Measurements from ENCODE around the gene SLC35E1. TPM values are rescaled to one million over a fixed set of nuclear protein-coding genes. Genes with fewer than 3 reads are reported as not detected.

Gene SLC35E1
- total and polyA plus RNA-seq, 11 donors = 20.4 to 44.0 (median 24.0) TPM

- H3K27me3 ChIP-seq = no peaks in the 10 kb centered on the region
- H3K36me3 ChIP-seq = peaks cover 0 to 58% (median 36%) of the 10 kb centered on the region in 9 donors
- intact Hi-C loops (cut with DNase I) = loop anchor here in 1 of 10 donors (5.0 kb wide), 1 partner anchor 45 kb away; no protein-coding TSS in a partner anchor
- ATAC-seq (no peak), DNase-seq (peak in 1 of 5 donors; percentile 55)
- WGBS, 4 donors = 81 to 90% (median 86%) methylated on average over 34 to 52 of the region's 52 CpGs
- H3K27ac ChIP-seq = peak overlapping the region in 2 of 12 donors; percentile 24 to 46
- TF ChIP-seq POLR2A (IDR thresholded peaks at IDR 0.05) = no peak
- TF ChIP-seq, protein P1, sequence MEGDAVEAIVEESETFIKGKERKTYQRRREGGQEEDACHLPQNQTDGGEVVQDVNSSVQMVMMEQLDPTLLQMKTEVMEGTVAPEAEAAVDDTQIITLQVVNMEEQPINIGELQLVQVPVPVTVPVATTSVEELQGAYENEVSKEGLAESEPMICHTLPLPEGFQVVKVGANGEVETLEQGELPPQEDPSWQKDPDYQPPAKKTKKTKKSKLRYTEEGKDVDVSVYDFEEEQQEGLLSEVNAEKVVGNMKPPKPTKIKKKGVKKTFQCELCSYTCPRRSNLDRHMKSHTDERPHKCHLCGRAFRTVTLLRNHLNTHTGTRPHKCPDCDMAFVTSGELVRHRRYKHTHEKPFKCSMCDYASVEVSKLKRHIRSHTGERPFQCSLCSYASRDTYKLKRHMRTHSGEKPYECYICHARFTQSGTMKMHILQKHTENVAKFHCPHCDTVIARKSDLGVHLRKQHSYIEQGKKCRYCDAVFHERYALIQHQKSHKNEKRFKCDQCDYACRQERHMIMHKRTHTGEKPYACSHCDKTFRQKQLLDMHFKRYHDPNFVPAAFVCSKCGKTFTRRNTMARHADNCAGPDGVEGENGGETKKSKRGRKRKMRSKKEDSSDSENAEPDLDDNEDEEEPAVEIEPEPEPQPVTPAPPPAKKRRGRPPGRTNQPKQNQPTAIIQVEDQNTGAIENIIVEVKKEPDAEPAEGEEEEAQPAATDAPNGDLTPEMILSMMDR (IDR thresholded peaks at IDR 0.05) = no peak
- no peaks in the 10 kb centered on the region for H3K9me3 ChIP-seq
- H3K4me3 ChIP-seq = no peak overlapping the region
- H3K4me1 ChIP-seq = peaks cover 4 to 65% (median 34%) of the 10 kb centered on the region in 12 donors
Measured at GRCh38 chr19:16576690-16577530, 4.7 kb upstream of the SLC35E1 start.

DNA sequence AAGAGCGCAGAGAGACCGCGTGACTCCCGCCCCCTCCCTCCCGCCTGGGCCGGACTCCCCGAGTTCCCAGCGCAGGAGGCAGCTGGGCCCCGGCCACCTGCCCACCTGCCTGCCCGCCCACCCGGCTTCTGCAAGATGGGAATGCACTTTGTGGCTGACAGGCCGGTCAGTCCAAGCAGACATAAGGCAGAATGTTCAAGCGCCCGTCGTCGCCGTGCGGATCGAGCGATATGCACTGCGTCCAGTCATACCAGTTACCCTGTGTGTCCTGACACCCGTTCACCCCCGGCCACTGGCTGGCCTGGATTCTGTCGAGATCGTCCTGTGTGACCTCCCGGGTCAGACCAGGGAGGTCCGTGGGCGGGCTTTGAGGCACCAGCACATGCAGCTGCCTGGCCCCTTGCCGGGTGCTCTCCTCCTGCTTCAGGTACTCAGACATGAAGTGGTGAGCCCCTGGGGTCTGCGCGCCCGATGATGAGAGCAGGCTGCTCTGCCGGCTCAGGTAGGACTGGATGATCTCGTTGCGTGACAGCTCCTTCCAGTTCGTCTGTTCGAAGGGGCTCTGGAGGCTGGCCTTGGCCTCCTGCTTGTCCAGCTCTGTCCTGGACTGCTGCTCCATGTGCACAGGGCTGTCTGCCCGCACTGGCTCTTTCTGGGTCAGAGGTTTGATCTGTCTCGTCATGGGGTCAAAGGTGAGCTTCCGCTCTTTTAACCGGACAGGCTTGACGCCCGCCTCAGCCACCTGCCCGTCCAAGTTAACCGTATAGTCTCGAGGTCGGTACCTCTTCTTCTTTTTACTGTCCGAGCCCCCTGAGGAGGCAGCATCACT lies 3.9 kb upstream of the SLC35E1 start:
- H3K9me3 ChIP-seq = no peaks in the 10 kb centered on the region
- WGBS, 4 donors = 82 to 88% (median 85%) methylated on average over 35 to 48 of the region's 48 CpGs
- peaks cover 0 to 58% (median 36%) of the 10 kb centered on the region in 9 donors for H3K36me3 ChIP-seq
- no peak for TF ChIP-seq POLR2A (IDR thresholded peaks at IDR 0.05)
- TF ChIP-seq, protein P1 (IDR thresholded peaks at IDR 0.05) = no peak
- no peak for DNase-seq
- no peak overlapping the region for H3K27ac ChIP-seq
- H3K4me1 ChIP-seq = peaks cover 7 to 62% (median 33%) of the 10 kb centered on the region in 12 donors
- H3K27me3 ChIP-seq = no peaks in the 10 kb centered on the region
- intact Hi-C loops (cut with DNase I) = loop anchor here in 1 of 10 donors (5.0 kb wide), 1 partner anchor 46 kb away; no protein-coding TSS in a partner anchor
- no peak for ATAC-seq
- H3K4me3 ChIP-seq = no peak overlapping the region

DNA sequence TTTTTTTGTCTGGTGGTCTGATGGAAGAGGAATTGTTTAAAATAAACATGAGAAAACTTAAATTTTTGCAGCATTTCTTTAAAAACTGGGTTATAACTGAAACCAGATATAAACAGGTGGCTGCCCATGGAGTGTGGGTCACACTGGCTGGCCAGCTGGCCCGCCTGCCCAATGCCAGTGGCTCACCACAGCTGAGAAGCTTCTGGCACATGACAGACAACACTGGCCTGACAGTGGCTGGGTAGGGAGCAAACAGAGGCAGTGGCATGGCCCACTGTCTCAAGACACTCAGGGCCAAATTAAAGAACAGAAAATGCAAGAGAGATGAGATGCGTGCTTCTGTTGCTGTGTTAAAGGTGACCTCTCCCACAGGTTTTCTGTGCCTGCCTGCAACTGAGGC lies 3.1 kb upstream of the SLC35E1 start:
- peaks cover 0 to 59% (median 36%) of the 10 kb centered on the region in 9 donors for H3K36me3 ChIP-seq
- 90 to 94% (median 91%) methylated on average over 2 of the region's 2 CpGs for WGBS, 4 donors
- no peaks in the 10 kb centered on the region for H3K27me3 ChIP-seq
- H3K9me3 ChIP-seq = no peaks in the 10 kb centered on the region
- intact Hi-C loops (cut with DNase I) = loop anchor here in 1 of 10 donors (5.0 kb wide), 1 partner anchor 47 kb away; no protein-coding TSS in a partner anchor
- peaks cover 7 to 62% (median 31%) of the 10 kb centered on the region in 12 donors for H3K4me1 ChIP-seq
- DNase-seq = no peak
- no peak for TF ChIP-seq POLR2A (IDR thresholded peaks at IDR 0.05)
- TF ChIP-seq, protein P1 (IDR thresholded peaks at IDR 0.05) = no peak
- no peak overlapping the region for H3K27ac ChIP-seq
- ATAC-seq = no peak
- H3K4me3 ChIP-seq = no peak overlapping the region

Data from heart left ventricle (tissue), 16 donors.